Mesothelial cell of epicardium (in vitro differentiated cells): Measurements from ENCODE around the gene KSR1. TPM values are rescaled to one million over a fixed set of nuclear protein-coding genes. Genes with fewer than 3 reads are reported as not detected.
A peak's percentile ranks its signal among the peaks of the same experiment; 100 is the strongest.
"Not testable (repeated sequence)": the region's sequence is repeated elsewhere in the genome, so short reads cannot be mapped to it uniquely, and the experiment has no call there.

ENCODE experiments used
- DNase-seq, 2 experiments: peaks; one replicate each; pipeline ENCODE4 v3.0.0; 2021; ENCODE audit warnings: low spot score in 2 of 2; ENCODE audit not compliant: unreplicated experiment in 2 of 2
- H3K27ac Mint-ChIP-seq: 2 replicates; pipeline ENCODE4 v1.8.0; 2021; ENCODE audit warnings: mixed read lengths
- H3K27me3 Mint-ChIP-seq: 2 replicates; pipeline ENCODE4 v1.8.0; 2021; ENCODE audit warnings: low read depth, mixed read lengths
- H3K36me3 Mint-ChIP-seq: 2 replicates; pipeline ENCODE4 v1.8.0; 2021; ENCODE audit warnings: mixed read lengths
- H3K4me1 Mint-ChIP-seq: 2 replicates; pipeline ENCODE4 v1.8.0; 2021; ENCODE audit warnings: mixed read lengths
- H3K4me3 Mint-ChIP-seq: 2 replicates; pipeline ENCODE4 v1.8.0; 2021; ENCODE audit warnings: mild to moderate bottlenecking, moderate library complexity, mixed read lengths
- H3K9me3 Mint-ChIP-seq: 2 replicates; pipeline ENCODE4 v1.8.0; 2021; ENCODE audit warnings: mixed read lengths
- CTCF ChIP-seq: fragments of 200-600 bp; sonication (generic); IDR thresholded peaks from one replicate; pipeline ENCODE4 v1.5.0; 2021; ENCODE audit warnings: antibody characterized with exemption; ENCODE audit not compliant: unreplicated experiment
- total RNA-seq: library from RNA; stranded (reverse); gene quantifications from 3 replicates; pipeline ENCODE4 v1.2.1, GENCODE V29; 2021

The KSR1 gene
- total RNA-seq, 1 donor from 2014 or later = 69.4 TPM

GRCh38 chr17:27429666-27430382 lies 26.4 kb upstream of the KSR1 start:
- no peaks in the 10 kb centered on the region for H3K4me1 Mint-ChIP-seq
- H3K4me3 Mint-ChIP-seq = no peak overlapping the region
- no peak for DNase-seq
- no peak for TF ChIP-seq CTCF
- H3K36me3 Mint-ChIP-seq = no peaks in the 10 kb centered on the region
- no peak overlapping the region for H3K27ac Mint-ChIP-seq
- H3K9me3 Mint-ChIP-seq = peaks cover 5% of the 10 kb centered on the region
- H3K27me3 Mint-ChIP-seq = no peaks in the 10 kb centered on the region

GRCh38 chr17:27430383-27430840 lies 25.8 kb upstream of the KSR1 start:
- Mint-ChIP-seq H3K9me3 (peaks cover 5% of the 10 kb centered on the region), H3K4me1 (no peaks in the 10 kb centered on the region), H3K36me3 (no peaks in the 10 kb centered on the region), H3K27ac (no peak overlapping the region), H3K27me3 (no peaks in the 10 kb centered on the region), H3K4me3 (no peak overlapping the region)
- DNase-seq = no peak
- TF ChIP-seq CTCF = no peak

GRCh38 chr17:27430882-27431491 lies 25.3 kb upstream of the KSR1 start:
- H3K36me3 Mint-ChIP-seq = no peaks in the 10 kb centered on the region
- peak in 1 of 2 experiments; percentile 49 for DNase-seq
- no peak overlapping the region for H3K4me3 Mint-ChIP-seq
- H3K4me1 Mint-ChIP-seq = no peaks in the 10 kb centered on the region
- peaks cover 5% of the 10 kb centered on the region for H3K9me3 Mint-ChIP-seq
- TF ChIP-seq CTCF = peak; percentile 53
- H3K27me3 Mint-ChIP-seq = no peaks in the 10 kb centered on the region
- no peak overlapping the region for H3K27ac Mint-ChIP-seq

- H3K9me3 Mint-ChIP-seq = peaks cover 4% of the 10 kb centered on the region
- H3K4me3 Mint-ChIP-seq = no peak overlapping the region
- DNase-seq = no peak
- no peaks in the 10 kb centered on the region for H3K27me3 Mint-ChIP-seq
- no peak for TF ChIP-seq CTCF
- no peaks in the 10 kb centered on the region for H3K4me1 Mint-ChIP-seq
- no peak overlapping the region for H3K27ac Mint-ChIP-seq
- no peaks in the 10 kb centered on the region for H3K36me3 Mint-ChIP-seq
These were observed 22.7 kb upstream of the KSR1 start for GRCh38 chr17:27433521-27433920.

GRCh38 chr17:27435431-27436070 lies 20.7 kb upstream of the KSR1 start:
- not testable (repeated sequence) for H3K27ac Mint-ChIP-seq, H3K9me3 Mint-ChIP-seq, H3K4me1 Mint-ChIP-seq, H3K36me3 Mint-ChIP-seq, H3K27me3 Mint-ChIP-seq, H3K4me3 Mint-ChIP-seq, DNase-seq
